Renal pelvis (tissue), 4 donors: Measurements from ENCODE around the gene CASP8AP2. TPM values are rescaled to one million over a fixed set of nuclear protein-coding genes. Genes with fewer than 3 reads are reported as not detected.
"Not testable (repeated sequence)": the region's sequence is repeated elsewhere in the genome, so short reads cannot be mapped to it uniquely, and the experiment has no call there.

Source experiments
- DNase-seq: peaks from one replicate; pipeline ENCODE4 v3.0.0-alpha.2; 2013
- polyA plus RNA-seq, 3 donors: library from polyadenylated mRNA; unstranded; fragments of 120-200 nt; gene quantifications; one replicate each; pipeline ENCODE4 v1.2.1, GENCODE V29; 2013; ENCODE audit not compliant: insufficient read length in 3 of 3

CASP8AP2 gene
- polyA plus RNA-seq, 3 donors: 21.0 to 24.8 (median 24.3) TPM

DNA sequence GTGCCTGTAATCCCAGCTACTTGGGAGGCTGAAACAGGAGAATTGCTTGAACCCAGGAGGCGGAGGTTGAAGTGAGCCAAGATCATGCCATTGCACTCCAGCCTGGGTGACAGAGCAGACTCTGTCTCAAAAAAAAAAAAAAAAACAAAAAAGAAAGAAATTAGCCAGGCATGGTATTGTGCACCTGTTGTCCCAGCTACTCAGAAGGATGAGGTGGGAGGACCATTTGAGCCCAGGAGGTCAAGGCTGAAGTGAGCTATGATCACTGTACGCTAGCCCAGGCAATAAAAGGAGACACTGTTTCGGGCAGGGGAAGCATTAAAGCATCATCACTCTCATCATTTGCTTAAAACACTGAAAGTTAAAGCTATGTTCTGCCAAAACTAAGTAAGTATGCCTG is 16.3 kb upstream of the CASP8AP2 start:
- DNase-seq: not testable (repeated sequence)

DNA sequence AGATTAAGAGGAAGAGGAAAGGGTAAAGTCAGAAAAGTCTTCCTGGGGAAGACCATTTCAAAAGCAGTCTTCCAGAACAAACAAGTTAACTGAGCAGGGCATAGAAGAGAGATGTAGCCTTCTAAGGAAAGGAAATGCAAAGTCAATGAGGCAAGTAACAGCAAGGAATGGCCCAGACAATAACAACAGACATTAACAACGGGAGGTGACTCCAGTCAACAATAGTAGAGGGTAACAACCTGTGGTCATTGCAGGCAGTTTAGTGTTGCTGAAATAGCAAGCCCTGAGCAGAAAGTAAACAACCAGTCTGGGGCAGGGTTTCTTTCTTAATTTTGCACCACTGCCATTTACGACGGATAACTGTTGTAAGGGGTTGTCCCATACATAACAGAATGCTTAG is 12.2 kb upstream of the CASP8AP2 start:
- DNase-seq: no peak

- DNase-seq: no peak
Observed at GRCh38 chr6:89818977-89819335, 10.7 kb upstream of the CASP8AP2 start.

DNA sequence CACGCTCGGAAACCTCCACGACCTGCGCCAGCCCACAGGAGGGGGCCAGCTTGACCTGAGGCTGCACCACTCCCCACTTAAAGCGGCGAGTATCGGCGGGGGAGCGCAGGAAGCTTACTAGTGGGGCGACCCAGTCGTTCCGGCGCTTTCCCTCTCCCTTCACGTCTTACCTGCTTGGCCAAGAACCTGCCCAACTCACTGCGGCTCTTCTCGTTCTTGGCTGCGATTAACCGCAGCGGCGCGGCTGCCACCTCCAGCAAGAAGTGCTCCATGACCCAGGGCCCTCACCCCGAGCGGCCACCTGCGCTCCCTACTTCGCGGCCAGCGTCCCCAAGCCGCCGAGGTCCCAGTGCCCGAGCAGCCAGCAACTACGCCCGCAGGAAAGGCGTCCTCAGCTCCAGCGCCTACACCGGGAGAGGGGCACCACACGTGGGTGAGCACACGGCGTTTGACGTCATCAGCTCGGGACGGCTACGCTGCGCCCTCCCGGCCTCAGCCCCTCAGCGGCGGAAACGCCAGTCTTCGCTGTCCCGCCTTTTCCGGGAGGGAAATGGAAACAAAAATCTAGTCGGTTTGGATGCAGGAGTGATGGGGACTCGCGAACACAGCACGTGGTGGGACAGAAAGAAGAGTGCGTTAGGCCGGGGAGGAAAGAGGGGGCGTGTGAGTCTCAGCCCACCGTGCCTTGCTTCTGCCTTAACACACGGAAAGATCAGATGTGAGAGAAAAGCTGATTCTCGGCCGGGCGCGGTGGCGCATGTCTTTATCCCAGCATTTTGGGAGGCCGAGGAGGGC is 10.1 kb upstream of the CASP8AP2 start, which contains the start of gene MDN1:
TSS of gene MDN1 (minus strand) at position 459 of the 795 bp plus-strand sequence. CDS start at position 272, 187 bp downstream.
- DNase-seq: peak; percentile 95

DNA sequence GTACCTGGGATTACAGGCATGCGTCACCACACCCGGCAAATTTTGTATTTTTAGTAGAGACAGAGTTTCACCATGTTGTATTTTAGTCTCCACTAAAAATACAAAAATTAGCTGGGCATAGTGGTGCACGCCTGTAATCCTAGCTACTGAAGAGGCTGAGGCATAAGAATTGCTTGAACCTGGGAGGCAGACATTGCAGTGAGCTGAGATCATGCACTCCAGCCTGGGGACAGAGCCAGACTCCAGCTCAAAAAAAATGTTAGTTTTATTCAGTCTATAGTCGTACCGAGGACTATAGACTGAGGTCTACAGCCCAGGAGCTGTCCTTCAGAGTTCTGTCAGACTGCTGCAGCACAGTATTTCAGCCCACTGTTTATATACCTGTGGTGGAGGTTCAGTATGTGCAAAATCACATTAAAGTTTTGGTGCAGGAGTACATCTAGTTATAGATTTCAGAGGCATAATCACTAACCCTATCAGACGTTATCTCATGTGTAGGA is 3.6 kb upstream of the CASP8AP2 start:
- no peak for DNase-seq

- not testable (repeated sequence) for DNase-seq
Observed at GRCh38 chr6:89828475-89828987, 1.1 kb upstream of the CASP8AP2 start.

DNA sequence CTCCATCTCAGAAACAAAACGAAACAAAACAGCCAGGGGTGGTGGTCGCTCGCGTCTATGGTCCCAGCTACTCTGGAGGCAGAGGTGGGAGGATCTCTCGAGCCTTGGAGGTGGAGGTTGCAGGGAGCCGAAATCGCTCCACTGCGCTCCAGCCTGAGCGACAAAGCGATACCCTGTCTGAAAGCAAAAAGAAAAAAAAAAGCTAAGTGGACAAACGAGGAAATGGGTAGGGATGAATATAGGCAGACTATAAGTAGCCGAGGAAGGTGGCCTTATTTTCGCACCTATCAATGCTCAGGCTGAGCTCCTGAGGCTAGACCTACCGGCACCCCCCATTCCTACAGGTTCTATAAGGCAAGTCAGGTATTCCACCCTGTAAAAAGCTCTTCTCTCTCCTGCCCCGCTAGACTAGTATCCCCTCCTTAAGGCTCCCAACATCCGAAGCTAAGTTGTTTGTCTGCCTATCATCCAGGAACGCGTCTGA is 650 bp upstream of the CASP8AP2 start:
- DNase-seq: no peak

DNA sequence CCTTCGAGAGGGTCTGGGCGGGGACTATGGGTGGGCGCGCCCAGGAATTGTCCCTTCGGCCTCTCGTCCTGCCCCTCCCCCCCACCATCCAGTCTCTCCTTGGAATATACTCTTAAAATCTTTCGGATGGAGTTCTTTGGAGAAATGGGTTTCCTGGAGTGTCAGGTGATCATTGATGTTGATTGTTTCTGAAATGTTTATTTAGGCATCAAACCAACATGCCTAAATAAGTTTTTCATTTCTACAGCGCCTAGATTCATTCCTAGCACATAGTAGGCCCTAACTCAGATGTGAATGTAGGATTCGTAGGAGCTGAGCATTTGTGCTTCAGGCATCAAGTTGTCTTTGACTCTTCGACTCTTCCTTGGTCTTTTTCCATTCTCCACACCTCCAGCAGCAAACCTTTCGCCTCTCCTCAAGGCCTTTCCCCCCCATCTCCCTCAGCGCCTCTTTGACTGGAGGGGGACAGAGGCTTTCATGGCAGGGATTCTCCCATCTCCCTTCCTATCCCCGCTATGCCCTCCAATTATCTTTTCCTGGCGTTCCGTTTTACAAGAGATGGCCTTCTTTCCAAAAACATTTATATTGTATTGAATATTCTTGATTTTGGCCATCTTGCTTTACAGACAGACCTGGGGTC is 610 bp downstream of the CASP8AP2 start:
- no peak for DNase-seq

DNA sequence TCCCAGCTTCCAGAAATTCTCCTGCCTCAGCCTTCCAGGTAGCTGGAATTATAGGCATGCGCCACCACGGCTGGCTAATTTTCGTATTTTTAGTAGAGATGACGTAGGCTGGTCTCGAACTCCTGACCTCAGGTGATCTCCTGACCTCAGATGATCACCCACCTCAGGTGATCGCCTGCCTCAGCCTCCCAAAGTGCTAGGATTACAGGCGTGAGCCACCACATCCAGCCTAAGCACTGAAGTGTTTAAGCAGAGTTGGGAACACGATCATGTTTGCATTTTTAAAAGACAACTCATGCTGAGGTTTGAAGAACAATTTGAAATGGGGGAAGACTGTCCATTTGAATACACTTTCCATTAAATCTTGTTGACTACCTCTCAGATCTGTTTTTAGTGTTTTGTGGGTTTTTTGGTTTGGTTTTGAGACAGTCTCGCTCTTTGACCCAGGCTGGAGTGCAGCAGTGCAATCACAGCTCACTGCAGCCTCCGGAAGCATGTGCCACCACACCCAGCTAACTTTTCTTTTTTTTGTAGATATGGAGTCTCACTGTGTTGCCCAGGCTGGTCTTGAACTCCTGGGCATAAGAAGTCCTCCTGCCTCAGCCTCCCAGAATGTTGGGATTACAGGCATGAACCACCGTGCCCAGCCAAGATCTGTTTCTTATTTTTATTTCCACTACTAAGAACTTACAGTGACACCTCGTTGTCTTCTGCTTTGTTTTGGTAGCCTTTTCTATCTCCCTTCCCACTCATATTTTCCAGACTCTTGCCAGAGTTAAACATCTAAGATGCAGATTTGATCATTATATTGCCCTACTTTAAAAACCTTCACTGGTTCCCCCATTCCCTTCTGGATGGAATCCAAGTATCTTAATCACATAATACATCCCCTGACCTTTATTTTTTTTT is 5.5 kb downstream of the CASP8AP2 start:
- no peak for DNase-seq

DNA sequence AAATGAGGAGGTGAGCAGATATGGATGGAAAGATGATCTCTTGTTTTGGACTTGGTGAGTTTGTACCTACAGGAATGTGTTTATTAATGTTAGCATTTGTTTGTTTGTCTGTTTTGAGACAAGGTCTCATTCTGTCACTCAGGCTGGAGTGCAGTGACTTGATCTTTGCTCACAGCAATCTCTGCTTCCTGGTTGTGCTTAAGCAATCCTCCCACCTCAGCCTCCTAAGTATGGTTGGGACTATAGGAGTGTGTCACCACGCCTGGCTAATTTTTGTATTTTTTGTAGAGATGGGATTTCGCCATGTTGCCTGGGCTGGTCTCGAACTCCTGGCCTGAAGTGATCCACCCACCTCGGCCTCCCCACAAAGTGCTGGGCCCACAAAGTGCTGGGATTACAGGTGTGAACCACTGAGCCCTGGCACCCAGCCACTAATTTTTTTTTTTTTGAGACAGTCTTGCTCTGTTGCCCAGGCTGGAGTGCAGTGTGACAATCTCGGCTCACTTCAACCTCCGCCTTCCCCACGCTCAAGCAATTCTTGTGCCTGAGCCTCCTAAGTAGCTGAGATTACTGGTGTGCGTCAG is 7.1 kb downstream of the CASP8AP2 start:
- no peak for DNase-seq

- no peak for DNase-seq
Observed at GRCh38 chr6:89840538-89840937, 10.9 kb downstream of the CASP8AP2 start.

DNA sequence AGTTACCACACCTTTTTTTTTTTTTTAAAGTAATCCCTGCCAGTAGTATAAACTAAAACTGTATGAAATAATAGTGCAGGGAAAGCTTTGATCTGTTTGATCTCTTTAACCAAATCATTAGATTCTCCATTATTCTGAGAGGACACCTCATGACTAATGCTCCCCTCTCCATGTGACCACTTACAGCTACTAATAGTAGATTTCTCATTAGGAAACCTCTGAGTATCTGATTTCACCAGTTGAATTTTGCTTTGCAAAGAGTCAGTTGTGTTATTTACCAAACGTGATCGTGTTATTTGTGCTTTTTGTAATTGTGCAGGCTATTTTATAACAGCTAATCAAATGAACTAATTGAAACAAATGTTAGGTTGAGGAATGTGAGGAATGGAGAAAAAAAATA is 12.5 kb downstream of the CASP8AP2 start:
- no peak for DNase-seq

- no peak for DNase-seq
Observed at GRCh38 chr6:89843070-89843469, 13.4 kb downstream of the CASP8AP2 start.

GRCh38 chr6:89847513-89847912 is 17.8 kb downstream of the CASP8AP2 start:
- not testable (repeated sequence) for DNase-seq

- DNase-seq: no peak
Observed at GRCh38 chr6:89853068-89853467, 23.4 kb downstream of the CASP8AP2 start.

DNA sequence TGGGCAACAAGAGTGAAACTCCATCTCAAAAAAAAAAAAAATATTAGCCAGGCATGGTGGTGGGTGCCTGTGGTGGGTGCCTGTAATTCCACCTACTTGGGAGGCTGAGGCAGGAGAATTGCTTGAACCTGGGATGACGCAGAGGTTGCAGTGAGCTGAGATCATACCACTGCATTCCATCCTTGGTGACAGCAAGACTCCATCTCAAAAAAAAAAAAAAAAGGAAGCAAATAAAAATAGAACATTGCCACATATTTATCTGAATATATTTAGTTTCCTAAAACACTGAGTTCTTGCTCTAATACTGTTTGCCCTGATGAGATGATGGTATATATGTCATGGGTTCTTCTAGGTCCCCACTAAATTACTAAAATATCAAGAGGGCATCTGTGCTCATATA is 28.4 kb downstream of the CASP8AP2 start:
- DNase-seq: no peak

- no peak for DNase-seq
Observed at GRCh38 chr6:89859744-89860143, 30.1 kb downstream of the CASP8AP2 start.

- DNase-seq: no peak
Observed at GRCh38 chr6:89862273-89862672, 32.6 kb downstream of the CASP8AP2 start.

- DNase-seq: no peak
Observed at GRCh38 chr6:89862698-89863097, 33.0 kb downstream of the CASP8AP2 start.

GRCh38 chr6:89866024-89866678 is 36.5 kb downstream of the CASP8AP2 start:
- DNase-seq: no peak

- DNase-seq: no peak
Observed at GRCh38 chr6:89873721-89874120, 44.0 kb downstream of the CASP8AP2 start.
